Measurements from ENCODE around the gene NOL4L.

DNA sequence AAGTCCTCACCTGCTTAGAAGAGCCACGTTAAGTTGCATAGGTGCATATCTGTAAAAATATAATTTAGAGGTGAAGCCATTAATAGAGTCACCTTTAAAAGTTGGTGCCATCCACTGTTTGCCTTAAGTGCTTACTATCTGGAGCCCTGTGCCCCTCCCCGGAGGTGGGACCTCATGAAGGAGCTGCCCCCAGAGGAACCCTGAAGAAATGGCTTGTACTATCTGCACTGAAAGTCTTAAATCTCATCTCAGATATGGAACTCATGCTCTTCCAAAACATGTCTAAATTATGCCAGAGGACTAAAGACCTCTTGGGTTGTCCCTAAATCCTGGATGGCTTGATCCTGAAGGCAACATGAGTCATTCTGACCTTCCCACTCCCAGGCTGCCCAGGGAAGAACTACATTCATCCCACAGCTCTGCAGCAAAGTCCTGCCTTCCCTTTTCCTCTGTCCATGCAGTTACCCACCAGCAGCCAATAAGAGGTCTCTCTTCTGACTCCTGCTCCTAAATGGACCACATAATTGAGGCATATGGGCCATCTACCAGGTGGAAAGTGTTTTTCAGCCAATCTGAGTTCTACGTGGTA is 141.7 kb downstream of the NOL4L start:
- TF ChIP-seq POLR2AphosphoS5 (IDR thresholded peaks at IDR 0.05), result no peak
- no peak for TF ChIP-seq POLR2A (IDR thresholded peaks at IDR 0.05)
- TF ChIP-seq, protein P1, sequence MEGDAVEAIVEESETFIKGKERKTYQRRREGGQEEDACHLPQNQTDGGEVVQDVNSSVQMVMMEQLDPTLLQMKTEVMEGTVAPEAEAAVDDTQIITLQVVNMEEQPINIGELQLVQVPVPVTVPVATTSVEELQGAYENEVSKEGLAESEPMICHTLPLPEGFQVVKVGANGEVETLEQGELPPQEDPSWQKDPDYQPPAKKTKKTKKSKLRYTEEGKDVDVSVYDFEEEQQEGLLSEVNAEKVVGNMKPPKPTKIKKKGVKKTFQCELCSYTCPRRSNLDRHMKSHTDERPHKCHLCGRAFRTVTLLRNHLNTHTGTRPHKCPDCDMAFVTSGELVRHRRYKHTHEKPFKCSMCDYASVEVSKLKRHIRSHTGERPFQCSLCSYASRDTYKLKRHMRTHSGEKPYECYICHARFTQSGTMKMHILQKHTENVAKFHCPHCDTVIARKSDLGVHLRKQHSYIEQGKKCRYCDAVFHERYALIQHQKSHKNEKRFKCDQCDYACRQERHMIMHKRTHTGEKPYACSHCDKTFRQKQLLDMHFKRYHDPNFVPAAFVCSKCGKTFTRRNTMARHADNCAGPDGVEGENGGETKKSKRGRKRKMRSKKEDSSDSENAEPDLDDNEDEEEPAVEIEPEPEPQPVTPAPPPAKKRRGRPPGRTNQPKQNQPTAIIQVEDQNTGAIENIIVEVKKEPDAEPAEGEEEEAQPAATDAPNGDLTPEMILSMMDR (IDR thresholded peaks at IDR 0.05), result no peak
